HepG2 (cell line): ENCODE data around the gene DNAH9. TPM values are rescaled to one million over a fixed set of nuclear protein-coding genes. Genes with fewer than 3 reads are reported as not detected.

ENCODE experiments used
- ATAC-seq: fragments of 200-7000 bp; cut with Tn5 transposase; 3 replicates; pipeline ENCODE4 v1.9.1; 2020; ENCODE audit warnings: mild to moderate bottlenecking, moderate library complexity
- BruUV-seq: library from RNA; stranded (reverse); fragments of 400-500 nt; replicated peaks from 2 replicates; lab custom pipeline; 2021; lab: Mats Ljungman, UMichigan
- CTCF ChIA-PET: fragments of 300-600 bp; formaldehyde crosslinking; extraction: SDS; loops from one replicate; lab custom pipeline; 2021; ENCODE audit warnings: low total read pairs, inconsistent platforms, low intra/inter-chr PET ratio; lab: Yijun Ruan, JAX
- POLR2A ChIA-PET: fragments of 350-600 bp; sonication (Branson Sonifier 250); formaldehyde crosslinking; loops from one replicate; lab custom pipeline; 2020; ENCODE audit warnings: antibody characterized with exemption, inconsistent platforms; lab: Yijun Ruan, JAX
- DNase-seq: peaks from one replicate; pipeline ENCODE4 v3.0.0-alpha.2; 2015; ENCODE audit warnings: low spot score
- FAIRE-seq: peaks from 3 replicates; lab custom pipeline; 2011; peaks lifted over from hg19 to GRCh38; lab: Jason Lieb, UNC
- H2AFZ ChIP-seq: one replicate; pipeline ENCODE4 v1.6.1; 2011; ENCODE audit warnings: low read length, inconsistent platforms
- H3K27ac ChIP-seq: fragments of 300-600 bp; 3 replicates; pipeline ENCODE4 v1.8.0; 2011; ENCODE audit warnings: mixed run types, mild to moderate bottlenecking, mixed read lengths, low read length, inconsistent platforms; ENCODE audit not compliant: insufficient read depth; ENCODE audit errors: extremely low read length
- H3K27me3 ChIP-seq, 2 experiments: fragments of 200-600 bp in 1 of 2; 2 replicates in 1 of 2; 3 replicates in 1 of 2; pipeline versions ENCODE4 v1.6.0 to v1.8.0; 2011; ENCODE audit warnings: low read length in 2 of 2, mild to moderate bottlenecking in 2 of 2, moderate library complexity in 2 of 2, inconsistent platforms in 1 of 2; ENCODE audit not compliant: insufficient read depth in 2 of 2, control insufficient read depth in 1 of 2
- H3K36me3 ChIP-seq, 2 experiments: fragments of 200-600 bp in 1 of 2; replicated peaks in 1 of 2; 2 replicates in 1 of 2; 3 replicates in 1 of 2; pipeline versions ENCODE4 v1.5.1 to v1.8.0; 2011; ENCODE audit warnings: low read length in 2 of 2, inconsistent platforms in 1 of 2; ENCODE audit not compliant: insufficient read depth in 2 of 2, control insufficient read depth in 1 of 2
- H3K4me1 ChIP-seq: 2 replicates; pipeline ENCODE4 v1.5.1; 2012; ENCODE audit warnings: low read length, inconsistent platforms; ENCODE audit not compliant: insufficient read depth
- H3K4me2 ChIP-seq: 2 replicates; pipeline ENCODE4 v1.6.0; 2011; ENCODE audit warnings: low read depth, low read length, inconsistent platforms
- H3K4me3 ChIP-seq, 3 experiments: fragments of 200-600 bp in 1 of 3; sonication (generic), shearing (Covaris generic) in 1 of 3; replicated peaks in 1 of 3; 2 replicates each; pipeline ENCODE4 v1.5.1; 2011 to 2016; ENCODE audit warnings: low read length in 3 of 3, inconsistent platforms in 2 of 3, low read depth in 2 of 3, mild to moderate bottlenecking in 2 of 3, control low read depth in 1 of 3, mixed read lengths in 1 of 3; ENCODE audit not compliant: insufficient read depth in 1 of 3
- H3K79me2 ChIP-seq: one replicate; pipeline ENCODE4 v1.6.1; 2011; ENCODE audit warnings: low read length, inconsistent platforms; ENCODE audit not compliant: insufficient read depth
- H3K9ac ChIP-seq: 2 replicates; pipeline ENCODE4 v1.6.0; 2011; ENCODE audit warnings: mild to moderate bottlenecking, low read depth, low read length, inconsistent platforms; ENCODE audit not compliant: insufficient read depth
- H3K9me3 ChIP-seq: 2 replicates; pipeline ENCODE4 v1.5.1; 2012; ENCODE audit warnings: mild to moderate bottlenecking, low read length
- H4K20me1 ChIP-seq: 2 replicates; pipeline ENCODE4 v1.6.0; 2011; ENCODE audit warnings: inconsistent platforms, mild to moderate bottlenecking, low read length, moderate library complexity; ENCODE audit not compliant: insufficient read depth
- BHLHE40 ChIP-seq: IDR thresholded peaks from 2 replicates; pipeline ENCODE4 v1.6.1; 2011; ENCODE audit warnings: low read length, improper control_type of control experiment
- BRF2 ChIP-seq: sonication (generic); formaldehyde crosslinking; IDR thresholded peaks from 2 replicates; pipeline ENCODE4 v1.8.1; 2022; ENCODE audit warnings: mild to moderate bottlenecking, missing genetic modification reagents
- ELK4 ChIP-seq: sonication (generic); formaldehyde crosslinking; IDR thresholded peaks from 2 replicates; pipeline ENCODE4 v1.9.0; 2021; ENCODE audit warnings: missing genetic modification reagents, borderline replicate concordance
- KDM4B ChIP-seq: sonication (generic); formaldehyde crosslinking; IDR thresholded peaks from 2 replicates; pipeline ENCODE4 v1.4.0; 2020; ENCODE audit warnings: missing genetic modification reagents
- PHB2 ChIP-seq: fragments of 450-650 bp; IDR thresholded peaks from 2 replicates; pipeline ENCODE4 v1.6.1; 2018; ENCODE audit not compliant: partially characterized antibody
- RERE ChIP-seq: IDR thresholded peaks from 2 replicates; pipeline ENCODE4 v1.6.1; 2016; ENCODE audit warnings: low read depth, missing genetic modification reagents, missing compliant biosample characterization
- RFX3 ChIP-seq: IDR thresholded peaks from 2 replicates; pipeline ENCODE4 v1.6.1; 2016; ENCODE audit warnings: missing biosample characterization, missing genetic modification reagents
- RORA ChIP-seq: sonication (generic); formaldehyde crosslinking; IDR thresholded peaks from 2 replicates; pipeline ENCODE4 v1.5.0; 2020; ENCODE audit warnings: mild to moderate bottlenecking, missing genetic modification reagents, moderate library complexity
- THRA ChIP-seq: sonication (generic); formaldehyde crosslinking; IDR thresholded peaks from 2 replicates; pipeline ENCODE4 v1.4.0; 2020; ENCODE audit warnings: missing genetic modification reagents, borderline replicate concordance
- ZFP90 ChIP-seq: sonication (generic); formaldehyde crosslinking; IDR thresholded peaks from 2 replicates; pipeline ENCODE4 v1.8.0; 2022; ENCODE audit warnings: missing genetic modification reagents, mild to moderate bottlenecking, inconsistent platforms, borderline replicate concordance
- ZNF121 ChIP-seq: sonication (generic); formaldehyde crosslinking; IDR thresholded peaks from 2 replicates; pipeline ENCODE4 v1.5.0; 2020; ENCODE audit warnings: mild to moderate bottlenecking, missing genetic modification reagents
- ZNF335 ChIP-seq: sonication (generic); formaldehyde crosslinking; IDR thresholded peaks from 2 replicates; pipeline ENCODE4 v1.4.0; 2020; ENCODE audit warnings: missing genetic modification reagents
- ZNF567 ChIP-seq: sonication (generic); formaldehyde crosslinking; IDR thresholded peaks from 2 replicates; pipeline ENCODE4 v1.8.1; 2023; ENCODE audit warnings: mild to moderate bottlenecking, missing genetic modification reagents, borderline replicate concordance
- ZSCAN22 ChIP-seq: sonication (generic); formaldehyde crosslinking; IDR thresholded peaks from 2 replicates; pipeline ENCODE4 v1.4.0; 2020; ENCODE audit warnings: mild to moderate bottlenecking, missing genetic modification reagents
- ZZZ3 ChIP-seq: sonication (generic); formaldehyde crosslinking; IDR thresholded peaks from 2 replicates; pipeline ENCODE4 v1.4.0; 2020; ENCODE audit warnings: missing genetic modification reagents, mild to moderate bottlenecking, borderline replicate concordance
- WGBS: methylation state at CpG from one replicate; pipeline ENCODE4 v1.1.6; 2017; ENCODE audit warnings: low lambda C conversion rate; 5-methylcytosine and 5-hydroxymethylcytosine counted together
- in situ Hi-C: cut with HindIII; loops from 2 replicates; pipeline ENCODE4 v1.10.0; 2017; ENCODE audit warnings: low pct_unique_long_range_greater_than_20kb; ENCODE audit not compliant: extremely low pct_ligation_motif_present
- intact Hi-C: fragments of 100-400 bp; cut with micrococcal nuclease; formaldehyde crosslinking; loops from one replicate; pipeline ENCODE4 v1.10.0; 2022; ENCODE audit not compliant: unreplicated experiment
- polyA plus RNA-seq, 8 experiments: library from polyadenylated mRNA; depleted of rRNA in 3 of 8; stranded (reverse) in 7 of 8; unstranded in 1 of 8; fragments of >200 nt; fragmentation: Illumina TruSeq in 4 of 8; extraction: Trizol in 4 of 8; gene quantifications; 2 replicates each; pipeline versions ENCODE4 v1.2.1 to v1.2.3, GENCODE V29; 2011 to 2016; ENCODE audit warnings: low read depth in 4 of 8, missing spikeins in 1 of 8, mixed read lengths in 1 of 8; ENCODE audit not compliant: insufficient read depth in 1 of 8
- total RNA-seq, 5 experiments: library from RNA; depleted of rRNA; stranded (reverse); fragments of >200 nt; fragmentation: Illumina TruSeq; extraction: Trizol; gene quantifications; 2 replicates each; pipeline ENCODE4 v1.2.3, GENCODE V29; 2016; ENCODE audit warnings: low read depth in 1 of 5

The DNAH9 gene
- total and polyA plus RNA-seq, 2 of the 13 experiments (the other 11 are each of a cell fraction or from before 2014, with no cell fraction given): not detected

- CTCF ChIA-PET: no interaction called here
- POLR2A ChIA-PET: no interaction called here
- no peaks in the 10 kb centered on the region for H3K36me3 ChIP-seq
- ATAC-seq: no peak
- peaks cover 0 to 15% of the 10 kb centered on the region in 2 experiments; a peak in 3 of 5 replicates for H3K27me3 ChIP-seq
- WGBS: 22% methylated on average over 5 of the region's 5 CpGs
- no peaks in the 10 kb centered on the region for H3K4me1 ChIP-seq
- TF ChIP-seq RORA (CRISPR knock-in tag): no peak
- TF ChIP-seq ZNF567 (CRISPR knock-in tag): no peak
- TF ChIP-seq ZZZ3 (CRISPR knock-in tag): no peak
- TF ChIP-seq THRA (CRISPR knock-in tag): no peak
- no peak for TF ChIP-seq BRF2 (CRISPR knock-in tag)
- no peak for TF ChIP-seq ZFP90 (CRISPR knock-in tag)
- TF ChIP-seq ZSCAN22 (CRISPR knock-in tag): no peak
- TF ChIP-seq RFX3 (CRISPR knock-in tag): no peak
- no peak for TF ChIP-seq ELK4
- no peak for TF ChIP-seq ZNF335 (CRISPR knock-in tag)
- no peak for TF ChIP-seq BHLHE40
- TF ChIP-seq KDM4B (CRISPR knock-in tag): no peak
- TF ChIP-seq ZNF121 (CRISPR knock-in tag): no peak
- TF ChIP-seq PHB2: no peak
- TF ChIP-seq RERE: no peak
- DNase-seq: no peak
- in situ Hi-C loops (no loop called here), intact Hi-C loops (no loop called here)
- H2AFZ ChIP-seq: no peak overlapping the region
- no peak for FAIRE-seq
- no peak overlapping the region for H3K27ac ChIP-seq
- H4K20me1 ChIP-seq: no peaks in the 10 kb centered on the region
- BruUV-seq: no TSS peak
- H3K4me3 ChIP-seq: no peak overlapping the region
- no peaks in the 10 kb centered on the region for H3K79me2 ChIP-seq
- H3K4me2 ChIP-seq: no peak overlapping the region
- no peaks in the 10 kb centered on the region for H3K9me3 ChIP-seq
- H3K9ac ChIP-seq: no peak overlapping the region
Observed at GRCh38 chr17:11601661-11602060, 3.4 kb downstream of the DNAH9 start.
